Fibroblast of skin of abdomen (primary cell): Measurements from ENCODE around the gene ZC3H12D.

Source experiments
- DNase-seq: peaks from one replicate; pipeline ENCODE4 v3.0.0-alpha.2; 2013

The ZC3H12D gene

DNA sequence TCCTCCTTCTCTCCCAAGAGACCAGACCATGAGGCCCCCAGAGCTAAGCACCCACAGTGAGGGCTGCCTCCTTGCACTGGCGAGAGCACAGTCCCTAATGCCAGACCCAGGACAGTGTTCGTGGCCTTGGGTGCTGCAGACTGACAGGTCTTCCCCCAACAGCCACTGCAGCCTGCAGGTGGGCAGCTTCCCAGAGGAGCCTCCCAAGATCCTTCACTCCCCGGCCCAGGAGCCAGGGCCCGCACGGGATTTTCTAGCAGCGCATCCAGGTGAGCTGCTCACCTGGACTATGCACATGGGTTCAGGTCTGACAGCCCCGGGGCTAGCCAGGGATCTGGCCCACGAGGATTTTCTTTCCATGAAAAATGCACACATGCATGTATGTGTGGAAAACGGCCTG, 43.1 kb downstream of the ZC3H12D start:
- DNase-seq: no peak

DNA sequence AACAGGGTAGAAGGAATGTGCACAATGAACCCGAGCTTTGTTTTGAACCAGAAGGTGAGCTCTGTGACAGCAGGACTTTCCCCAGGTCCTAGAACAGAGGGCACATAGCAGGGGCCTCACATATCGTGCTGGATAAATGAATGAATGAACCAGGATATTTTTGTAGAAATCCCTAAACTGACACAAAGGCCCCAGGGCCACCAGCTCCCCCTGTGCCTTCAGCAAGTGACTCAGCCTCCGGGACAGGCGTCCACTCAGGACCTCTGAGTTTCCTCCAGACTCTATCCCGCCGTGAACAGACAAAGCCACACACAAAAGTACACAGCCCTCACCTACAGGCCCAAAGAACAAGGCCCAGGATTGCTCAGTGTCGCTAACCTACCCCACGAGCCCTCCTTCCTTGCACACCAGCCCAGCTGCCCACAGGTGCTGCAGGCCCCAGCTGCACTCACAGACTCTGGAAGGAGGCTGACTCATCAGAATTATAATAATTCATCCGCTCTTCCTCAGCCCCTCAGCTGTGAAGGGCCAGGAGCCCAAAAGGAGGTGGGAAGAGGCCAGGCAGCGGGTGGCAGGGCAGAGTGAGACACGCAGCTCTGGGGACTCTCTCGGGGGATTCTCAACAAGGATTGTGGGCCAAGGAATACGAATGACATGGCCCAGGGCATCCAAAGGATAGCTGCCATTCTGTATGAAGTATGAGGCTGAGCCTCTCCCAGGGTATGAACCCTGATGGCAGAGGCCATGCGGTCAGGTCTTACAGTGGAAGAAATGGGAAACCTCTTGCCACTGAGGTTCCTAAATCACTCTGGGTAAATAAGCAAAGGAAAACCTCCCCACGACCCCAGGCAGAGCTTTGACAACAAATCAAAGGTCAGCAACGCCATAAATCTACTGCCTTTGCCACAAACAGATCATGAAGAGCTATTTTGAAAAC, 43.8 kb downstream of the ZC3H12D start:
- peak; percentile 27 for DNase-seq

DNA sequence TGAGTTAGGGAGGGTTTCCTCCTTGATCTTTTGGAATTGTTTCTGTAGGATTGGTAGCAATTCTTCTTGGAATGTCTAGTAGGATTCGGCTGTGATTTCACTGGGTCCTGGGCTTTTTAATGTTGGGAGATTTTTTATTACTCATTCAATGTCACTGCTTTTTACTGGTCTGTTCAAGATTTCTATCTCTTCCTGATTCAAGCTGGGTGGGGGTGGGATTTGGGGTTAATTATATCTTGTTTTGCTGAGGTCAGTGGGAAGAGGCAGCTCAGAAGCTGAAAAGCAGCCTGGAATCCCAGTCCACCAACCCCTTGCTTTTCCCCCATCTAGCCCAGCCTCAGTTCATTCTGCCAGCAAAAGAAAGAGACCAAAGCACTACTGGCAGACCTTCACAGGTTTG, 45.2 kb downstream of the ZC3H12D start:
- DNase-seq: no peak

DNA sequence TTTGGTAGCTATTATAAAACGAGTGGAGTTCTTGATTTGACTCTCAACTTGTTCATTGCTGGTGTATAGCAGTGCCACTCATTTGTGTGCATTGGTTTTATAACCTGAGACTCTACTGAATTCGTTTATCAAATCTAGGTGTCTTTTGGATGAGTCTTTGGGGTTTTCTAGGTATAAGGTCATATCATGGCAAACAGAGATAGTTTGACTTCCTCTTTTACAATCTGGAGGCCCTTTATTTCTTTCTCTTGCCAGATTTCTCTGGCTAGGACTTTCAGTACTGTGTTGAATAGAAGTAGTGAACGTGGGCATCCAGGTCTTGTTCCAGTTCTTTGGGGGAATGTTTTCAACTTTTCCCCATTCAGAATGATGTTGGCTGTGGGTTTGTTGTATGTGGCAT, 46.0 kb downstream of the ZC3H12D start:
- no peak for DNase-seq

- no peak for DNase-seq
Measured at GRCh38 chr6:149437212-149437611, 47.6 kb downstream of the ZC3H12D start.

GRCh38 chr6:149436647-149437046, 48.2 kb downstream of the ZC3H12D start:
- DNase-seq: no peak

GRCh38 chr6:149435919-149436586, 48.8 kb downstream of the ZC3H12D start:
- no peak for DNase-seq

GRCh38 chr6:149433881-149434280, 50.9 kb downstream of the ZC3H12D start:
- DNase-seq: no peak

GRCh38 chr6:149433405-149433804, 51.4 kb downstream of the ZC3H12D start:
- DNase-seq: no peak

GRCh38 chr6:149431905-149432775, 52.7 kb downstream of the ZC3H12D start:
- peak; percentile 72 for DNase-seq

- no peak for DNase-seq
Measured at GRCh38 chr6:149429427-149430360, 55.1 kb downstream of the ZC3H12D start.

DNA sequence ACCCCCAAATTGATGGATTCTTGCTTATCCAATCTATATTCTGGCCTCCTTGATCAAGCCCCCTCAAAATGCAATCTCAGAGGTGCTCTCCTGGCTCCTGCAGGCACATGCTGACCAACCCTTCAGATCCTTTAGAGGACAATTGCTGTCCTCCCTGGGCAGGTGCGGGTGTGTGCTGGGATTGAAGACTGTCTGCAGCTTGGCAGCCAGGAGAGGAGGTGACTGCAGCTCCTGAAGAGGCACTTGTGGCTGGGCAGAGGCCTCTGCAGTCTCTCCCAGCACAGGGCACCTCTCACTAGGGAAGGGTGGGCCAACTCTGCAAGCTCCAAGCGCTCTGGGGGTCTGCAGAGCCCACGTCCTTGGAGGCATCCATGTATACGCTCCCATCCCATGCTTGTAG, 56.2 kb downstream of the ZC3H12D start:
- no peak for DNase-seq

- DNase-seq: no peak
Measured at GRCh38 chr6:149425754-149426153, 59.1 kb downstream of the ZC3H12D start.

GRCh38 chr6:149425224-149425623, 59.6 kb downstream of the ZC3H12D start:
- DNase-seq: no peak

DNA sequence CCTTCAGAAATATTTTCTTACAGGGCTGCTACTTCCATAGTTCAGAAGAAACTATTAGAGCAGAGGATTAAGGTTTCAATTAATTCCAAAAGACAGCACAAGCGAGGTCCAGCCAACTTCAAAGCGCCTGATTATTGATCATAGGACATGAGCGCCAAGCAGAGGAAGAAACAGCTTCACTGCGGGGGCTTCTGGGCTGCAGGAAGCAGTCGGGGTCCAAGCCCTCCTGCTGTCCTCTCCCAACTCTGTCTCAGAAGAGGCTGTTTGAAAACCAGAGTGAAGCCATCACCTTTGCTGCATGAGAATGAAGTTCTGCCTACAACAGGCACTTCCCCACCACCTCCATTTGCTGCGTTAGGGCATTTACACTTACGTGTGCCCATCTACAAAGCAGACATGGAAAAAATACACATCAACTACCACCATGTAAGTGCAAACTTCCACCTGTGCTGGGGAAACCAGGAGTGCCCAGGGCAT, 60.8 kb downstream of the ZC3H12D start:
- DNase-seq: no peak

DNA sequence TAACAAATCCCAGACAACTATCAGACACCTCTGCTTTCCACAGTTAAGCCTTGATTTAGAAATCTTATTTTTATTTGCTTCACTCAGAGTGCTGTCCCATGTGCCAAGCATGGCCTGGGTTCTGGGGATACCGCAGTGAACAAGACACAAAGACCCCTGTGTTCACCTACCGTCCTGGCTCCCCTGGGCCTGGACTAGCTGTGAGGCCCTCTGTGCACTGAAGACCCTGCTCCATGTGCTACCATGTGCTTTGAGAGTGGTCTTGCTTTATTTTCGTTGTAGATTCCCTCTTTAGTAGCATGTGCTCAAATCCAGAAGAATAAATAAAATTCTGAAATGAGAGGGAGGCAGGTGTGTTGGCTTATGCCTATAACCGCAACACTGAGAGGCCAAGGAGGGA, 62.2 kb downstream of the ZC3H12D start:
- no peak for DNase-seq

- DNase-seq: no peak
Measured at GRCh38 chr6:149421132-149421531, 63.7 kb downstream of the ZC3H12D start.

- no peak for DNase-seq
Measured at GRCh38 chr6:149419696-149420404, 65.0 kb downstream of the ZC3H12D start.

GRCh38 chr6:149414821-149415220, 70.0 kb downstream of the ZC3H12D start:
- DNase-seq: no peak

GRCh38 chr6:149414009-149414408, 70.8 kb downstream of the ZC3H12D start:
- DNase-seq: no peak

DNA sequence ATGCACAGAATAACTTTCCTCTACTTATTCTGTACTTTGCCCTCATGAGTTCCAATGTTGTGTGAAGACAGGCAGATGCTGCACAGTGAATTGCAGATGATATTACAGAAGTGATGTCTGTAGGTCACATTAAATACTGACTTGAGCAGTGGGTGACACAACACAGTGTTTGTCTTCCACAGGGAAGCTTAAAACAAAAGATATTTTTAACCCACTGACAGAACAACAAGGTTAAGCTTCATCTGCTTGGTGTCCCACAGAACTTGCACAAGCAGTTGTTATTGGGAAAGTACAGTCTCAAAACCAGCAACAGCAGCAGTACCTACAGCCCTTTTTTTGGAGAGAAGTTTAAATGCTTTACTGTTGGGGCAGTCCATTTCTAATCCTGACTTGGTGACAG, 74.3 kb downstream of the ZC3H12D start:
- no peak for DNase-seq
